Sigmoid colon (tissue), 4 donors: ENCODE results near the gene TPM4.

Experiments used
- CTCF ChIP-seq, 4 experiments: fragments of 450-650 bp in 3 of 4; fragments of 200-600 bp in 1 of 4; IDR thresholded peaks; one replicate each; pipeline ENCODE4 v1.5.1; 2016 to 2019; ENCODE audit warnings: antibody characterized with exemption in 4 of 4, mild to moderate bottlenecking in 3 of 4, moderate library complexity in 2 of 4
- EP300 ChIP-seq, 4 donors: sonication (generic); formaldehyde crosslinking; IDR thresholded peaks; one replicate each; pipeline ENCODE4 v1.6.1; 2017; ENCODE audit warnings: antibody characterized with exemption in 4 of 4
- POLR2A ChIP-seq, 2 donors: fragments of 450-650 bp; IDR thresholded peaks; one replicate each; pipeline ENCODE4 v1.6.1; 2016; ENCODE audit warnings: antibody characterized with exemption in 2 of 2, mild to moderate bottlenecking in 2 of 2, moderate library complexity in 2 of 2
- POLR2AphosphoS5 ChIP-seq, 4 donors: sonication (generic); formaldehyde crosslinking; IDR thresholded peaks; one replicate each; pipeline ENCODE4 v1.6.1; 2017; ENCODE audit warnings: antibody characterized with exemption in 4 of 4

GRCh38 chr19:16127776-16128371, 51.6 kb downstream of the TPM4 start:
- TF ChIP-seq CTCF (IDR thresholded peaks at IDR 0.05) (no peak), POLR2AphosphoS5 (IDR thresholded peaks at IDR 0.05) (no peak), POLR2A (IDR thresholded peaks at IDR 0.05) (no peak), EP300 (IDR thresholded peaks at IDR 0.05) (no peak)
